Fibroblast of lung (primary cell): ENCODE results near the gene NDOR1.

ENCODE experiments used
- CTCF ChIP-seq, 2 donors: IDR thresholded peaks in 1 of 2; conservative IDR thresholded peaks in 1 of 2; 1 replicate in 1 of 2; 2 replicates in 1 of 2; pipeline ENCODE4 v1.5.1; 2011 to 2012; ENCODE audit warnings: low read length in 2 of 2, control low read depth in 1 of 2, inconsistent platforms in 1 of 2, low read depth in 1 of 2, mild to moderate bottlenecking in 1 of 2
- EZH2 ChIP-seq: IDR thresholded peaks from 2 replicates; pipeline ENCODE4 v1.5.1; 2012; ENCODE audit warnings: low read length, control low read depth, mild to moderate bottlenecking; ENCODE audit errors: missing control alignments

- TF ChIP-seq CTCF (conservative IDR thresholded peaks at IDR 0.05 in 1 of 2, IDR thresholded peaks at IDR 0.05 in 1 of 2; ENCODE audit: low read depth in 1 of 2, low read length in 2 of 2) = no peak
- no peak for TF ChIP-seq EZH2
Observed at GRCh38 chr9:137170486-137171148, 34.9 kb upstream of the NDOR1 start.
